ENCODE data around the gene UNC50. TPM values are rescaled to one million over a fixed set of nuclear protein-coding genes. Genes with fewer than 3 reads are reported as not detected.
"Not testable (repeated sequence)": the region's sequence is repeated elsewhere in the genome, so short reads cannot be mapped to it uniquely, and the experiment has no call there.

Gene UNC50
- total RNA-seq, 2 donors from 2014 or later: 29.6 to 31.8 TPM

- peak; percentile 80 for DNase-seq (ENCODE audit: low spot score)
- H3K36me3 Mint-ChIP-seq: peaks cover 12% of the 10 kb centered on the region
- peak; percentile 94 for ATAC-seq
- H3K4me1 Mint-ChIP-seq (ENCODE audit: low read depth in 2 of 2): peaks cover 44 to 55% of the 10 kb centered on the region in 2 donors
- H3K27me3 Mint-ChIP-seq: no peaks in the 10 kb centered on the region
- peak overlapping the region; percentile 47 for H3K4me3 Mint-ChIP-seq
- H3K27ac Mint-ChIP-seq: peak overlapping the region; percentile 77 to 97
- H3K9me3 Mint-ChIP-seq: no peaks in the 10 kb centered on the region
Measured at GRCh38 chr2:98649135-98649991, 41.0 kb downstream of the UNC50 start.

- Mint-ChIP-seq H3K27me3 (no peaks in the 10 kb centered on the region), H3K36me3 (peaks cover 12% of the 10 kb centered on the region), H3K4me1 (ENCODE audit: low read depth in 2 of 2) (peaks cover 50 to 61% of the 10 kb centered on the region in 2 donors), H3K27ac (peak overlapping the region; percentile 77 to 97), H3K4me3 (peak overlapping the region; percentile 47), H3K9me3 (no peaks in the 10 kb centered on the region)
- no peak for DNase-seq (ENCODE audit: low spot score)
- no peak for ATAC-seq
Measured at GRCh38 chr2:98649992-98650375, 41.6 kb downstream of the UNC50 start.

- ATAC-seq: no peak
- DNase-seq (ENCODE audit: low spot score): no peak
- no peaks in the 10 kb centered on the region for H3K9me3 Mint-ChIP-seq
- peaks cover 12% of the 10 kb centered on the region for H3K36me3 Mint-ChIP-seq
- H3K27me3 Mint-ChIP-seq: no peaks in the 10 kb centered on the region
- peaks cover 57 to 68% of the 10 kb centered on the region in 2 donors for H3K4me1 Mint-ChIP-seq (ENCODE audit: low read depth in 2 of 2)
- H3K4me3 Mint-ChIP-seq: peak overlapping the region; percentile 56
- peak overlapping the region; percentile 77 to 97 for H3K27ac Mint-ChIP-seq
Measured at GRCh38 chr2:98650998-98651397, 42.6 kb downstream of the UNC50 start.

GRCh38 chr2:98654699-98655495 is 46.5 kb downstream of the UNC50 start:
- Mint-ChIP-seq H3K36me3 (peaks cover 10% of the 10 kb centered on the region), H3K9me3 (no peaks in the 10 kb centered on the region), H3K27ac (peak overlapping the region; percentile 77 to 97), H3K27me3 (no peaks in the 10 kb centered on the region), H3K4me3 (peak overlapping the region; percentile 59), H3K4me1 (ENCODE audit: low read depth in 2 of 2) (peaks cover 67 to 82% of the 10 kb centered on the region in 2 donors)
- DNase-seq (ENCODE audit: low spot score): no peak
- peak; percentile 61 to 71 for ATAC-seq

GRCh38 chr2:98656800-98657199 is 48.4 kb downstream of the UNC50 start:
- Mint-ChIP-seq H3K27ac (peak overlapping the region; percentile 77 to 97), H3K27me3 (no peaks in the 10 kb centered on the region), H3K36me3 (peaks cover 17% of the 10 kb centered on the region), H3K4me1 (ENCODE audit: low read depth in 2 of 2) (peaks cover 74 to 80% of the 10 kb centered on the region in 2 donors), H3K4me3 (peak overlapping the region; percentile 83), H3K9me3 (no peaks in the 10 kb centered on the region)
- peak; percentile 90 to 91 for ATAC-seq
- peak; percentile 74 for DNase-seq (ENCODE audit: low spot score)

GRCh38 chr2:98658816-98659490 is 50.6 kb downstream of the UNC50 start:
- ATAC-seq (peak; percentile 60 to 69), DNase-seq (ENCODE audit: low spot score) (no peak)
- peaks cover 67 to 69% of the 10 kb centered on the region in 2 donors for H3K4me1 Mint-ChIP-seq (ENCODE audit: low read depth in 2 of 2)
- peak overlapping the region; percentile 83 for H3K4me3 Mint-ChIP-seq
- H3K9me3 Mint-ChIP-seq: no peaks in the 10 kb centered on the region
- H3K36me3 Mint-ChIP-seq: peaks cover 13% of the 10 kb centered on the region
- peak overlapping the region; percentile 84 to 91 for H3K27ac Mint-ChIP-seq
- H3K27me3 Mint-ChIP-seq: no peaks in the 10 kb centered on the region

- not testable (repeated sequence) for H3K9me3 Mint-ChIP-seq; DNase-seq (ENCODE audit: low spot score); H3K27me3 Mint-ChIP-seq
- H3K27ac Mint-ChIP-seq: peak overlapping the region; percentile 84 to 91
- peaks cover 13% of the 10 kb centered on the region for H3K36me3 Mint-ChIP-seq
- ATAC-seq: peak; percentile 11 to 25
- H3K4me3 Mint-ChIP-seq: peak overlapping the region; percentile 83
- H3K4me1 Mint-ChIP-seq (ENCODE audit: low read depth in 2 of 2): peaks cover 65 to 67% of the 10 kb centered on the region in 2 donors
Measured at GRCh38 chr2:98659491-98659840, 51.1 kb downstream of the UNC50 start.

- peaks cover 32% of the 10 kb centered on the region for H3K36me3 Mint-ChIP-seq
- no peaks in the 10 kb centered on the region for H3K27me3 Mint-ChIP-seq
- DNase-seq (ENCODE audit: low spot score) (no peak), ATAC-seq (peak; percentile 74 to 81)
- peak overlapping the region; percentile 83 for H3K4me3 Mint-ChIP-seq
- peaks cover 56 to 60% of the 10 kb centered on the region in 2 donors for H3K4me1 Mint-ChIP-seq (ENCODE audit: low read depth in 2 of 2)
- H3K9me3 Mint-ChIP-seq: peaks cover 13% of the 10 kb centered on the region
- peak overlapping the region; percentile 84 to 91 for H3K27ac Mint-ChIP-seq
Measured at GRCh38 chr2:98663511-98664090, 55.2 kb downstream of the UNC50 start.

GRCh38 chr2:98664323-98664722 is 55.9 kb downstream of the UNC50 start:
- Mint-ChIP-seq H3K27ac (peak overlapping the region; percentile 84 to 91), H3K36me3 (peaks cover 32% of the 10 kb centered on the region), H3K4me3 (peak overlapping the region; percentile 83), H3K9me3 (peaks cover 13% of the 10 kb centered on the region), H3K27me3 (no peaks in the 10 kb centered on the region), H3K4me1 (ENCODE audit: low read depth in 2 of 2) (peaks cover 50 to 54% of the 10 kb centered on the region in 2 donors)
- ATAC-seq (peak; percentile 76 to 85), DNase-seq (ENCODE audit: low spot score) (peak; percentile 74)

- Mint-ChIP-seq H3K9me3 (peaks cover 15% of the 10 kb centered on the region), H3K27me3 (no peaks in the 10 kb centered on the region), H3K4me3 (no peak overlapping the region), H3K4me1 (ENCODE audit: low read depth in 2 of 2) (peaks cover 40 to 43% of the 10 kb centered on the region in 2 donors), H3K27ac (peak overlapping the region; percentile 84 to 91), H3K36me3 (peaks cover 24% of the 10 kb centered on the region)
- ATAC-seq: no peak
- no peak for DNase-seq (ENCODE audit: low spot score)
Measured at GRCh38 chr2:98665677-98666076, 57.3 kb downstream of the UNC50 start.

Other genes with a start within 250 kb of the UNC50 start
- gene INPP4A, start 163.7 kb upstream of the UNC50 start, total RNA-seq: 100 to 1,000 TPM in 1 of 2 donors, 10 to 100 TPM in 1; 65.0 to 150 TPM
- gene COA5, start 77 bp upstream of the UNC50 start, total RNA-seq: 10 to 100 TPM; 16.6 to 21.4 TPM
- 10 to 100 TPM; 23.1 to 25.0 TPM for gene MGAT4A, start 122.5 kb downstream of the UNC50 start, total RNA-seq